Fibroblast of skin of right biceps (primary cell): Measurements from ENCODE around the gene CCSAP.

Experiments used
- DNase-seq: peaks from one replicate; pipeline ENCODE4 v3.0.0-alpha.2; 2013

CCSAP gene

GRCh38 chr1:229284887-229285286 is 58.0 kb downstream of the CCSAP start:
- DNase-seq, result no peak

DNA sequence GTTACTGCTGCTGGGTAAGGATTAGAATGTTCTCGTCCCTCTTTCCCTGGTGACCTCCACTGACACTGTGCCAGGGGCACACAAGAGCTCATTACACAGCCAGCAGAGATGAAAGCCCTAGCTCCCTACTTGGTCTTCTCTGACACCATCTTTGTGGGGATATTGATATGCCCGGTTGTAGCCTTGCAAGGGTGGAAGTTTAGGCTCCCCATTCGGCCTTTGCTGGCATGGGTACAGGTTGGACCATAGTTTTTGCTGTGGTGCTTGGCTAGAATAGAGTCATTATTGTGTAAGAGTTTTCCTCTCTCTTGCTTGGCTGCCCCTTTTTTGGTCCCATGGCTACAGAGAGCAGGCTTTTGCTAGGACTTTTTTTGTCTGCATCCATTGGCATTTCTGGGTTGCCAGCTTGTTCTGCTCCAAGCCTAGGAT is 59.6 kb downstream of the CCSAP start:
- no peak for DNase-seq

DNA sequence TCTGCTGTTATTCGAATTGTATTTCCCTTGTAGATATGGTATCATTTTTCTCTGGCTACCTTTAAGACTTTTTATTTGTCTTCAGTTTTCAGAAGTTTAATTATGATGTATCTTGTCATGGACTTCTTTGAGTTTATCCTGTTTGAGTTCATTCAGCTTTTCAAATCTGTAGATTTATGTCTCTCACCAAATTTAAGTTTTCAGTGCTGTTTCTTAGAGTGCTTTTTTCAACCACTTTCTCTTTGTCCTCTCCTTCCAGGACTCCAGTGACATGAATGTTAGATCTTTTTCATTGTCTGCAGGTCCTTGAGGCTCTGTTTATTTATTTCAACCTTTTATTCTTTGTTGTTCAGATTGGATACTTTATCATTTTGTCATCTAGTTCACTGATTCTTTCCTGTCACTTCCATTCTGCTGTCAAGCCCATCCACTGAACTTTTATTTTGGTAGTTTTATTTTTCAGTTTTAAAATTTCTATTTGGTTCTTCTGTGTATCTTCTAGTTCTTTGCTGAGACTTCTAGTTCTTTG is 60.5 kb downstream of the CCSAP start:
- no peak for DNase-seq

GRCh38 chr1:229281339-229281926 is 61.4 kb downstream of the CCSAP start:
- no peak for DNase-seq

- peak; percentile 38 for DNase-seq
These were observed 61.9 kb downstream of the CCSAP start for GRCh38 chr1:229280921-229281320.

DNA sequence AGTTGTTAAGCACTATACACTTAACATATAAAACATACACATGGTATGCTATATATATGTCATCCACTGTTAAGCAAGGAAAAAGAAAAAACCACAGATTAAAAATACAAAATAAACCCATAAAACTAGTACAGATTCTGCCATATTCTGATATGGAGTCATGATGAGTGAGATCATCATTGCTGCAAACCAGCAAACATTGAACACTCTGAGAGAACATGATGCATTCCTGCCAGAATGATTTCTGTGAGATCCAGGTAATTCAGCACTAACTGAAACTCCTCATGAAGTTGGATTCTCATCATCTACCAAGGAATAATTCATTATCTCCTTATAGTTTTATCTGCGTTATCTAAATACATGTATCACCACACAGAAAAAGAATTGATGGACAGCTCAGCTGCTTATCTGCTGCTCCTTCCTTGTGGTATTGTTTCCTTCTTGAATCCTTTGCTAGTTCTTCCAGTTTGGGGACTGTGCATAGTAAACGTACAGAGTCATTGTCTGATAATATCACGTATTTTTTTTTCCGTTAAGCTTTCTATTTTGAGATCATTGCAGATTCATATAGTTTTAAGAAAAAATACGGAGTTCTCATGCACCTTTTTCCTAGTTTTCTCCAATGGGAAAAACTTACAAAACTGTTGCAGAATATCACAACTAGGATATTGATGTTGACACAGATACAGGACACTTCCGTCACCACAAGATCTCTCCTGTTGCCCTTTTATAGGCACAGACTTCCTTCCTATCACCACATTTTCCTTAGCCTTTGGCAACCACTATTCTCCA is 62.6 kb downstream of the CCSAP start:
- no peak for DNase-seq

DNA sequence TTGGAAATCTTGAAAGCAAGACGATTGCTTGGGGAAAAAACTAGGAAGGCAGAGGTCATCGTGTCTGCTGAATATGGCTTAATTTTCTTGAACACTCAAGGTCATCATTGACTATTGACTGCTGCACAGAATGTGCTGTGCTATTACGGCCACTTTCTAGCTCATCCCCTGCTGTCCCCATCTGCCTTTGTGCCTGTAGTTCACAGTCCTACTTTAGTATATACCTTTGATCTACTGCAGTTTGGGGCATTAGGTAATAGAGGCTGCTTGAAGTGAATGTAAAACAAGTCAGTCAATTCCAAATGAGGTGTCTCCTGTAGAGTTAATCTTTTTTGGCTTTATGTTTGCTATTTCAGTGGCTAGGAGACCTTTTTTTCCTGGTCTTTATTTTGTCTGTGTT is 63.6 kb downstream of the CCSAP start:
- no peak for DNase-seq

DNA sequence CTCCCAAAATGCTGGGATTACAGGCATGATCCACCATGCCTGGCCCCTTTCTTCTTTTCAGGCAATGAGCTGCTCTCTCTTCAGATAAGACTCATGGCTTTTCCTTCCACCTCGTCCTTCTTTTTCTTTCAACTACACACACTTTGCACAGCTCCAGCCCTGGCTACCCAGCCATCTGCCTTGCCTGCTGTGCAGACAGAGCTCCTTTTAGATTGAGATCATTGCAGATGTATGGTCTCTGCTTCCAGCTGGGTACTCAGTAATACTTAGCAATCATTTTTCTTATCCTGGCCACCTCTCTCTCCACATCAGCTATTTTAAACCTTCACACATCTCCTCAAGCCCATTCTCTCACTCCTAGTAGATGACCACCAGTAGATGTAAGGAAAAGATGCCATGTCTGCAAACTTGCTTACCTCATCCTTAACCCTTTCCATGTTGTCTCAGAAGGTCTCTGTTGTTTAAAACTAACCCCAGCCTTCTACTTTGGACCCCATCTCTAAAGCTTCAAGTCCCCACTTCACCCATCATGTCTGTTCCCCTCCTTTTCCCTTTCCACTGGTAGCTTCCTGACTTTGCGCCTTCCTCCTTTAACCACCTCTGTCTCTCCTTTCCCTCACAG is 64.6 kb downstream of the CCSAP start:
- no peak for DNase-seq

- DNase-seq, result no peak
These were observed 67.8 kb downstream of the CCSAP start for GRCh38 chr1:229275005-229275404.

- no peak for DNase-seq
These were observed 69.2 kb downstream of the CCSAP start for GRCh38 chr1:229273507-229274232.

- DNase-seq, result no peak
These were observed 70.4 kb downstream of the CCSAP start for GRCh38 chr1:229272164-229273158.

GRCh38 chr1:229271448-229272159 is 71.2 kb downstream of the CCSAP start:
- peak; percentile 31 for DNase-seq
